Measurements from ENCODE around the gene NOD1.

NOD1 gene

DNA sequence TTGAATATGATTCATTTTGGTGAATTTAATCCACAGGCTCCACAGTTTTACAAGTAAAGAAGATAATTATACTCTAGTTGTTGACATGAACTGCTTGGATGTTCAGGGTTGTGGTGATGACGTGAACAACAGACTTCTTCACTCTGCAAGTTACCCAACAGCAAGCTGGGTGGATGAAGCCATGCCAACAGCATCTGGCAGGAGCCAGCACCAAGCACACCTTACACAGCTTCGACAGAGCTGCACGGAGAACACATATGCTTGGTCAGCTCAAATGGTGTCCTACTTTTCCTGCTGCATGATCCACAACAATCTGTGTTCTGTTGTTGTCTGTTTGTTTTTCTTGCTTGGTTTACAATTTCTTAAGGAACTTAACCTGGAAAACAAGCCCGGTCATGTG is 9.8 kb downstream of the NOD1 start:
- no peak for DNase-seq

DNA sequence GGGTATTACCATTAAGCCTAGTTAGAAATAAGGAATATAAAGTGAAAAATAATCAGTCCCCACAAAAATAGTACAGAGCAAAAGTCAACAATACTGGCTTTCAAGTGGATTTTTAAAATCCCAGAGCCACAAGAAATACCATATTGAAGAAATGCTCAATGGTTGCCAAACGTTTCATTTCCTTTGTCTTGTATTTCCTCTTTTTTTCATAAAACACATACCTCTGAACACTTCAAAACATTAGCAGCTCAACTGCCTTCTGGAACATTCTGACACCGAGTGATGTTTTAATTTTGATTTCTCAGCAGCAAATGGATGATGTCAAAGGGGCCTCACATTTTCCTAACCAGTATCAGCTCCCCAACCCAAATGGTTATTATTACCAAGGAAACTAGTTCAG is 10.5 kb downstream of the NOD1 start:
- no peak for DNase-seq

DNA sequence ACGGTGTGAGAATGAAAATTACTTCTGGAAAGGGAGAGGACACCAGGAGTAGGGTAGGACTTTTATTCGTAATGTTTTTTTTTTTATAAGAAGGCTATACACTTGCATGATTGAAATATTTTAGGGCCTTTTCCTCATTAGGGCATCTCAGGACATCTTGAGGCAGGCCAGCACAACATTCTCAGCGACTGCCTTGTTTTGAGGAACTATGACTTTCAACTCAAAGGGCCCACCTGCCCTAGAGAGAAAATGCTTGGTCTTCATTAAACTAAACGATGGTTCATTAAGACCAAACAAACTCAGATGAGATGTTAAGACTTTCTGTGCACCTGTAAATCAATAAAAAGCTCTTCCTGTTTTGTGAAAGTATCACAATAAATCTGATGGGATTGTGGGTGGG is 11.3 kb downstream of the NOD1 start:
- no peak for DNase-seq

DNA sequence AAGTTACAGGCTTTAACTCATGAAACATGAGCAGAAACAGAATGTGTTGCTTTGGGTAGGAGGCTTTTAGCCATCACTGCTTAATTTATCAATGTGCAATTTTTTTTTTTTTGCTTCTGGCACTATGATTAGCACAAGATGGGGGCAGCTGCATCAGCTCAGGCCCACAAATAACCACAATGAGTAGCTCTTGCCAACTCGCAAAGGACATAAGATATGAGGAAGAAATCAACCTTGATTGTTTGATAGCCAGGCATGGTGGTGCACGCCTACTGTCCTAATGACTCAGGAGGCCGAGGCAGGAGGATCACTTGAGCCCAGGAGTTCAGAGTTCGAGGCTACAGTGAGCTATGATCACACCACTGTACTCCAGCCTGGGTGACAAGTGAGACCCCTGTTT is 12.3 kb downstream of the NOD1 start:
- DNase-seq = no peak

DNA sequence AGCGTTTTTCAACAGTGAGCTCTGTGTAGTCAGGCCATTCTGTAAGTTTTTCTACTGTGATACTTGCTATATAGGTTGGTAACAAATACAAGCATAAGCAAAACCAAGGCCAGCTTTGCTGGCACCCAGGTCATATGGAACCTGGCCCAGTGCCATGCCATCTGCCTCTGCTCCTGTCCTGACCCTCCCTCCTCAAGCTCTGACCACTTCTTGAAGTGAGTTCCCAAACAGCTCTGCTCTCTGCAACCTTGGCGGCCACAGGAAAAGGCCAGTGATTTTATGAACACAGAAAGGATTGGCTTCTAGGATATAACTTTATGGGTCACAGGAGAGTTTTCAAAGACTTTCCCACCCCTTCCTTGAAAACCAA is 12.8 kb downstream of the NOD1 start:
- DNase-seq = no peak

DNA sequence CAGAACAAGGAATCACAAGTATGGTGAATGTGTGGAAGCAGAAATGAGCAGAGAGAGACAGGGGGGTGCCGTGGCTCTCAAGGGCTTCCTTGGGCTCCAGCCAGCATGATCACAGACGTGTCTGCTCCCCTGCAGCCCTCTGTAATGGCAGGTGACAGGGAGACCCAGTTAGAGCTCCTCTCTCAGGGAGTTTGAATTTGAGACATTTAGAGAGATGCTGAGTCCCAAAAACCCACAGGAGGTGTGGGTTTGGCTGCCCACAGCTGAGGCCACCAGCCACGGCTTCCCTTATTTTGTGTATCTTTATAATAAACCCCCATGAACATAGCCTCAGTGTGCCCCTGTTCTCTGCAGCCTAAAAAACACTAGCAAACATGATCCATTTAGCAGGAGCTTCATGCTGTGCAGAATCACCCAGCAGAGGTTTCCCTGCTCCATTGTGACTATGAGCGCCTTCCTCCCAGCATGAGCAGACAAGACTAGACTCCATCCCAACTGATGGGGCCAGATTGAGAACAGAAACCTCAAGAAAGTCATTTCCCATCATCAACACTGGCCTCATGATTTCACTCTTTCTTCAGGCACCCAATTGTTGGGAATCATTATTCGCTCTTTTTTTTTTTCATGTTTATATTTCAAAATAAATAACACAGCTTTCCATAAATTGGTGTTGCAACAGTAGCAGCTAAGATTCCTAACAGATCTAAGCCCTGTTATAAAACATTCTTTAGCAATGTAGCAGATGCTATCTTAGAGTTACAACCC is 13.4 kb downstream of the NOD1 start:
- DNase-seq = no peak

DNA sequence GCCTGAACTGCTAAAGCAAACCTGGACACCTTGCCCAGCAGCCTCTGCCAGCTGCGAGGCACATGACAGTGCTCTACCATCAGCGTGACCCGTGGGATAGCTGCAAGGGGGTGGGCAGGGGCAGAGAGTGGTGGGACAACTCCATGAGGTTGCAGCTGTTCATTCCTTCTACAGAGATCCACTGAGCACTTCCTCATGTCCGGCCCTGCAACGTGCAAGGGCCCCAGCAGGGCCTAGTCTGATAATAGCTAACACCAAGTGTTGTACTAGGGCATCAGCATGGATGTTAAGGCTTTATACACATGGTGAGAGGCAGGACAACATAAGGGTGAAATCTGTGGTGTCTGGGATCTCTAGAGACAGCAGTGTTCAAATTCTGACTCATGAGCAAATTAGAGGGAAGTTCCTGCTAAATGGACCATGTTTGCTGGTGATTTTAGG is 14.3 kb downstream of the NOD1 start:
- DNase-seq = no peak

DNA sequence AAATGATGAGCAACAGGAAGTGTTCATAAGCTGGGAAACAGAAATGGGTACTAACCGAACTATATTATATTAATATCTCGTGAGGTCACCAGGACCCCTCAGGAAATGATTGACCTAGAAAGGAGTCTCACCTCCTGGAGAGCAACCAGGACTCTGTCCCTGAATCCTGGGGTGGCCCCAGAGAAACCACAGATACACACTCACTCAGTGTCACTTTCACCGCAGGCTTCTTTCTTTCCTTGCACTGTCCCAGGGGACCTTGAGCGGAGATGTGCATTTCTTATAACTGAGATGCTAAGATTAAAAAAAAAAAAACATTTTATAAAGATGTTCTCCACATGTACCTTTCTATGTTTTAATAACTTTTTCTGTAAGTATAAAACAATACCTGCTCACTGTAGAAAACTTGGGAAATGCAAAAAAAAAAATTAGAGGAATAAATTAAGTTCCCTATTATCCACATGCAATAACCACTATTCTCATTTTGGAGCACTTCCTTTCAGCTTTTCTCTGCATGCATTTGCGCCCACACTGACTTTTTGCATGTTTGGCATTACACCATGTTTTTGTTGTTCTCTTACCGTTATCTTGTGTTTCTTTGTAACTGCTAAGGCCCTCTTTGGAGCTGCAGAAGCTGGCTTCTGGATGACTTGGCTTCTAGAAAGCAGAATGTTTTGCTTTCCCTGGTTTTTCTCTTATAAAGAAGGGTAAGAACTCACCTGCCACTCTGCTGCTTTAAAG is 15.0 kb downstream of the NOD1 start:
- no peak for DNase-seq

DNA sequence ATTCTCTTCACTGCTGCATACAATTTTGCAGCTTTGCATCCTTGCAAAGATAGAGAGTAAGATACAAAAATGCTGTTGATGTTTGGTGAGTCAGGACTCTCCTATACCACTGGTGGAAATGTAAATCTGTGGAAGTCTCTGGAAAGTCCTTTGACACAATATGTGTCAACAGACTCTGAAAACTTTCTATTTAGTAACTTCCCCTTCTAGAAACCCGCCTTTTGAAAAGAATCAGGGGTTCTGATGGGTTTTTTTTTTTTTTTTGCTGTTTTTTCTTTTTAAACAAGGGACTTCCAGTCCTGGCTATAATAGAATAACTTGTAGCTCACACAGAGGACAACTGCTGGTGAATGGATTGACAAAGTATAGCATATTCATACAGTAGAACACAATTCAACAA is 16.4 kb downstream of the NOD1 start:
- no peak for DNase-seq

DNA sequence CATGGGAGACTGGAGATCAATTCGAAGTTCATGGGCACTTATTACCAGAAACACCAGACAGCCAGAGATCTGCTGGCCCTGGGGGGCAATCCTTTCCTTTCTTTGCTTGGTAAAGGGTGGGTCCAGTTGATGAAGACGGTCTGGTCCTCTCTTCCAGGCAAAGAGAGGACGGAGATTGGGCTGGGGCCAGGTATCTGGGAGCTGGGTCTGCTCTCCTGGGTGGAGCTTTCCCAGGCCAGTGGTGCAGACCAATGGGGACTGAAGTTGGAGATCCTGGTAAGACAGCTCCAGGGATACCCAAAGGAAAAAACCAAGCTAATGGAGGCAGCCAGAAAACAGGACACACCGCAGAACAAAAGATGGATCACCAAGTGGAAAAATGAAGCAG is 18.3 kb downstream of the NOD1 start:
- DNase-seq = no peak

DNA sequence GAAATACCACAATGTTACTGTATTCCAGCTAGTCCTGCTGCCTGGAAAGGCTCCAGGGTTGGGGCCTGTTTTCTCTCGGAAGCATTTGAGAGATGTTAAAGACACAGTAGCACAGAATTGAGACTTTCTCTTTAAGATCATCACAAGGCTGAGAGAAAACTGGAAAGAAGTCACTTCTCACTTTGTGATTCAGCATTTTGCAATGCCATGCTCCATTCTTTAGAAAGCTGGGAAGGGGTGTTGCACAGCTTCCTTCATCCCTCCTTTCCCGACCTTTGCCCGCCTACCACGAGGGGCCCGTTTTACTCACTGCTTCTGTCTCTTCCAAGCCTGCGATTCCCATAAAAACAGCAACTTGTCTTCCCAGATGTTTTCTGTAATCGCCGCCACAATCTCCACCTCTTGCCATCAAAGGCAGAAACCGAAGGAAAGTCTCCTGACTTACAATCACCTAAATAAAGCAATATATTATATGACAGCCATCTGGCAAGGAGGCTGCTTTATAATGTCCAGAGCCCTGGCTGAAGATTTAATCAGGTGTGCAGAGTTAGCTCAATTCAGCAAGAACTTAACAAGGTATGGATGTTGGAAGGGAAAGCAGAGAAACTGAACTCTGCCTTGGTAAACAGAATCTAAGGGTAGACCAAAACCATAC is 18.9 kb downstream of the NOD1 start:
- DNase-seq = no peak

DNA sequence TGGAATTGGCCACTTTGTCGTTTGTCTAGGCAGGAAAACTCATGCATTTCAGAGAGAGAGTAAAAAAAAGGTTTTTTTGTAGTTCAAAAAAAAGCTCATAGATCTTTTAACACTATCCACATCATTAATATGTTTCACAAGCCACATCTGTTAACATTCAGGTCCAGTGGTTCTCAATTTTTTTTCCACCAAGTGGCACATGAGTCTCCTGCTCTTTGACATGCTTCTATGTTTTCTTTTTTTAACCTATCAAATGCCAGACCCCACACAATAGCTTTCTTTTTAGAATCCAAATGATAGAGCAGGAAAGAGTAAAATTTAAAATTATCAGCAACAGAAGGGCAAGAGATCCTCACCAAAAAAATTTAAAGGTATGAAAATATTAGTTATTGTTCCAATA is 20.3 kb downstream of the NOD1 start:
- no peak for DNase-seq

DNA sequence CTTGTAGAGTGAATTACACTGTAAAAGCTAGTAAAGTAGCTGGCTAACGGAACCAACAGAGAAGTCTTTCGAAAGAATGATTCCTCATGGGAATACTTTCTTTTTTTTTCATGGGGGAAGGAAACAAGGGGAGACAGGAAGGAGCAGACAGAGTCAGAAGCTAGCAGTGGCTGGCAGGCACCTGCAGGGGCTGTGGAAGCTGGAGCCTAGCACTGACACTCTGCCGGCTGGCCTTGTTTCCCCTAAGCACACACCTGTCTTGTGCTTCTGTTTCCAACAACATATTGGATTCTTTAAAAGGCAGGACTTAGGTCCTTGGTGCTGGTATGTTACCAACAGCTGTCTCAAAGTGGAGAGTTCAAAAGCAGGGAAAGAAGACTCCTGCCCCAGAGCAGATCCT is 24.7 kb downstream of the NOD1 start:
- no peak for DNase-seq

DNA sequence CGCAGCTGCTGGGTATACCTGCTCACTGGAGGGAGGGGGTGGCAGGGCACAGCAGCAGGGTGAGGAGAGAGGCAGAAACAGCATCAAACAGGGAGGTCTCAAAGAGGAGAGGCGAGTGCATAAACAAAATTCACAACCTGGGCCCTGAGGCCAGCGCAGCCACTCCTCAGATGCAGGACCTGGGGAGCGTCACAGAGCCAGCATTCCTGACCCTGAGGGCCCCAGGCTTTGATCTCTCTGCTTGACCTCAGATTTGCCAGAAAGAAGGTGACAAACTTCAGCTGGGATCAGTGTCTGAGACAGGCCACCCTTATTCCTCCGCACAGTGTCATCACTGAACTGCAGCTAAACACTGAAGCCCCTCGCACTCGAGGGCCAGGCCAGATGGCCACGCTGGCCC is 25.6 kb downstream of the NOD1 start:
- no peak for DNase-seq

DNA sequence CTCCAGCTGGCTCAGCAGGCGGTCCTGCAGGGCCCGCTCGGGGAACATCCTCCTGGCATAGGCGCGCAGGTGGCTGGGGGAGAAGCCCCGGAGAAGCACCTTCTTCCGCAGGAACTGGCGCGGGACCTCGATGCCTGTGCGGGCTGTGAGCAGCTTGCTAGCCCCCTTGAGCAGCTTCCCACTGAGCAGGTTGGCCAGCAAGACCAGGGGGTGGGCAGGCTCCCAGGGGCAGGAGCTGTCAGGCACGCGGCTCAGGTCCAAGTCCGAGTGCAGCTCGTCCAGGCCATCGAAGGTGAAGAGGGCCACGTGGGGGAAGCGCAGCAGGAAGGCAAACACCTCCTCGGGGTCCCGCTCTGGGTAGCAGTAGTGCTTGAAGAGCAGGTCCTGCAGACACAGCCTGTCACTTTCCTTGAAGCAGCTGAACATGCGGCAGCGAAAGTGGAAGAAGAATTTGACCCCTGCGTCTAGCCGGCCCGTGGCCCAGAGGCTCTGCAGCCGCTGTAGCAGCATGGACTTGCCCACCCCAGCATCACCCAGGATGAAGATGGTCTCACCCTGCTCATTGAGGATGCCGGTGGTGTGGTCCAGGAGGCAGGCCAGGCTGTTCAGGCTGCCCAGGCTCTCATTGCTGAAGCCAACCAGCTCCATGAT is 26.2 kb downstream of the NOD1 start:
- DNase-seq = no peak

DNA sequence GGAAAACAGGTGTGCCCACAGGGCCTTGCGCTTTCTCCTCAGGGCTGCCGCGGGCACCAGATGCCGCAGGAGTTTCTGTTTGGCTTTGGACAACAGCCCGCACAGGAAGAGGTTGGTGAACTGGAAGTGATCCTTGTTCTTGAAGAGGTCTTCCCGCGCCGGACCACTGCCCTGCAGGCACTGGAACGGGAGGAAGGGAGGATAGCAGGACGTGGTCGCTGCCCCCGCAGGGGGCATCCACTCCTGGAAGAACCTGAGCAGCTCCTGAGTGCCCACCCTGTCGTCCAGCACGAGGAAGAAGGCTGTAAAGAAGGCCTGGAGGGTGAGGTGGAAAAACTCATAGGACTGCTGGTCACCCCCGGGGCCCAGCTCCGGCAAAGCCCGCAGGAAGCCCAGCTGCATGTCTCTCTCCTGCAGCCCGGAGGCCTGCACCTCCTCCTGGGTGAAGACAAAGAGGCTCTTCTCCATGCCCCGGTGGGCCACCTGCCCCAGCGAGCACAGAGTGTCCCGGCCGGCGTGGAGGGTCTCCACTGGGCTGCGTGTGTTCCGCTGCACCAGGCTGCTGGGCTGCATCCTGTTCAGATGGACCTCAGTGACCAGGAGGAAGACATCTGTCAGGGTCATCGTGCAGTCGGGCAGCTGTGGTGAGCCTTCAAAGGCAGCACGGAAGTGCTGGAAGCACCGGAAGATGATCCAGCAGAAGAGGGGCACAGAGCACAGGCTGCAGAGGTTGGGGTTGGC is 26.9 kb downstream of the NOD1 start:
- DNase-seq = no peak

DNA sequence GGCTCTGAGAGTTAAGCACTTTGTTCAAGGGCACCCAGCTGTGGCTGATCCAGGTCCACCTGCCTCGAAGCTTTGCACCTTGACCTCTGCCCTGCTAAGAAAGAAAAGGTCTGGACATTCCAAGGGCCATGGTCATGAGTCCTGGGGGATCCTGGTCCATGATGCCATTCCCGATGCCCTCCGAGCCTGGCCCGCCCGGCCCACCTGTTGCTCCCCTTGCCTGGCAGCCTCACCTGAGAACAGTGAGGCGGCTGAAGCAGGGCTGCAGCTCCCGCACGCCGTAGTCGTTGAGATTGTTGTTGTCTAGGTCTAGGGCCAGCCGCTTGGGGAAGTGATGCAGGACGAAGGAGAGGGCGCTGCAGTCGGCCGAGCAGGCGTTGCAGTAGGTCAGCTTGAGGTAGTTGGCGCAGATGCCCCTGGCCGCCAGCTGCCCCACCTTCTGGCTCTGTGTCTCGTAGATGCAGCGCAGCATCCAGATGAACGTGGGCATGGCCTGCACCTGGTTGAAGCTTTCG is 27.5 kb downstream of the NOD1 start:
- no peak for DNase-seq

DNA sequence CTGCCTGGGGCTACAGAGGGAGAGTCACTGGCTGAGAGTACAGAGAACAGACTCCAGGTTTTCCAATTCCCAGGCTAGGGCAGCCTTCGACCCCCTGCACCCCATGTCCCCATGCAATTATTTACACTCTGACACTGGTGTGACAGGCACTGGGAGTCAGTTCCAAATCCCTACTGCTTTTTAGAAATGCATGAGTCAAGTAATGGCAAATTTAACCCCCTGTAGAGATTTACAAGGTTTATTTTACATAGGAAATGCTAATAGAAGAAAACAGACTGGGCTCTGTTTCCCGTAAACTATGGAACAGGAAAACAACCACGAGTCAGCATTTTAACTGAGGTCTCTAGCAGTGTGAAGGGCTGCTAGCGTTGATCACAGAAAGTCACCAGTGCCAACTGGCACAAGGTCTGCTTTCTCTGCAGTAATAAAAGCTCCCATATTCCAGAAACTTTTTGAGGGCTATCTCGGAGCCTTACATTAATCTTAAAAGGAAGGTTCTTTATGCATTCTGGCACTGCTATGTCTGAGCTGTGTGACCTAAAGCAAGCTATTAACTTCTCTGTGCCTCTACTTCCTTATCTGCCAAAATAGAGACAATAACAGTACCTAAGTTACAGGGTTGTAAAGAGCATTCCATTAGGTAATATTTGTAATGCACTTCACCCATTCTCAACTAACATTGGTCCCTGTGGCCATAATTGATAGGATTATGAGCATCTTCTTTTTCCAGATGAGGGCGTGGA is 28.2 kb downstream of the NOD1 start:
- DNase-seq = no peak

DNA sequence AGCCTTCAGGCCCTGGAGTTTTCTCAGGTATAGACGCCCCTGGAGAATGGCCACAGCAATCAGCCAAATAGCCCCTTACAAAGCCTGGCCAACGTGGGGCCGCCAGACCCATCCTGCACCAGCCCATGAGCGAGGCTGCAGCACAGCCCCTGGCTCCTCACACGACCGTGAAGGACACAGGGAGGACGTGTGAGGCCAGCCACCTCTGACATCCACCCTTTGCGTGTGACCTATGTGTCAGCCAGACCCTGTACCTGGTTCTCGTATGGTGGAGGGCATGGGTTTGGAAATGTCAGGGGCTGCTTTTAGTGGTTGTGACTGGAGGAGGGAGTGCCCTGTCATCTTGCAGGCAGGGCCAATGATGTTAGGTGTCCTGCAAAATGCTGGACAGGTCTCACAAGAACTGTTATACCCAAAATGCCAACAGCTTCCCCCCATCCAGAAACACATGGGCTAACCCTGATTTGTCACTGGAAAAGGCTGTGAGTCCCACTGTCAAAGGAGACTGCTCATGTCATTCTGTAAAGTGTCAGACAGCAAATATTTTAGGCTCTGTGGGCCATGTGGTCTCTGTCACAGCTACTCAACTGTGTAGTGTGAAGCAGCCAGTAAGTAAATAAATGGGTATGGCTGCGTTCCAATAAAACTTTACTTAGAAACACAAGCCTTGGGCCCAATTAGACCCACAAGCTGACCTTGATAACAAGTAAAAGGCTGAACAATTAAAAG is 30.0 kb downstream of the NOD1 start:
- DNase-seq = no peak

DNA sequence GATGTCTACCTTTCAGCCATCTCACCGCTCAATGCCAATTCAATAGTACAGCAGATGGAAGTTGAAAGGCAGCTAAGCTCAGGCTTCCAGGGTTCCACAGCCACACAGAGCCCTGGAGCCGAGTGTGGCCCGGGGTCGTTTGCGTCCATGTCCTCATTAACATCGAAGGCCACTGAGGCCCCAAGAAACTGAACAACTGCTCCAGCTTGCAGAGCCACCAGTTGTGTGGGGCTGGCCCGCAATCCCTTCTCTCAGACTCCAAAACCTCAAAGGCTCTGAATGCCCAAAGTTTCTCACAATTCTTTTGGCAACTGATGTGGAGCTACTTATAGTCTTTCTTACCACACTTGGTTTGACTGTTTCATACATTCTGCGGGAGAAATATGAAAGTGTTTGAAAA is 31.1 kb downstream of the NOD1 start:
- no peak for DNase-seq

DNA sequence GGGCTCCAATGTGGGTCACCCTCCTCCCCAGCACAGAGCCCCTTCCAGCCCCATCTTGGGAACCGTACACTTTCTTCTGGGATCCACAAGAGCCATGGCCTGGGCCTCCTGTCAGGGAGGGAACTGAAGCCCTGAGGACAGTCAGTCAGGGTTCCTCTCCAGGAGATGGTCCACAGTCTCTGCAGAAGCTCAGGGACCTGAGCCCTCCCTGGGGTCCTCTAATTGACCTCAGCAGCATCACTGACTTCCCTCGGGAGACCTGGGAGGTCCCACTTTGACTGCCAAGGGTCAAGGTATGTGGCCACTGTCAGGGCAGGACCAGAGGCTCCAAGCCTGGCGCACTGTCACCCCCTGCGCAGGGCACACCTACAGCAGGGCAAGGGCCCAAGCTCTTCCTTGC is 32.3 kb downstream of the NOD1 start:
- no peak for DNase-seq
